GM12865 (cell line): Measurements from ENCODE around the gene WDR73.
A peak's percentile ranks its signal among the peaks of the same experiment; 100 is the strongest.

ENCODE experiments used
- DNase-seq: peaks from one replicate; pipeline ENCODE4 v3.0.0; 2010; ENCODE audit warnings: low read depth
- H3K4me3 ChIP-seq: 2 replicates; pipeline ENCODE4 v1.5.1; 2011; ENCODE audit warnings: mild to moderate bottlenecking, low read depth, low read length, control low read depth
- CTCF ChIP-seq: IDR thresholded peaks from 2 replicates; pipeline ENCODE4 v1.5.1; 2011; ENCODE audit warnings: low read length, control low read depth, low read depth, inconsistent platforms; ENCODE audit not compliant: insufficient read depth; ENCODE audit errors: missing control alignments

Gene WDR73

GRCh38 chr15:84668221-84668982 is 14.3 kb upstream of the WDR73 start:
- no peak overlapping the region for H3K4me3 ChIP-seq
- TF ChIP-seq CTCF = no peak
- DNase-seq = no peak

- no peak for DNase-seq
- TF ChIP-seq CTCF = no peak
These were observed 12.3 kb upstream of the WDR73 start for GRCh38 chr15:84666373-84666772.

GRCh38 chr15:84661001-84661400 is 6.9 kb upstream of the WDR73 start:
- TF ChIP-seq CTCF = no peak
- no peak for DNase-seq
- no peak overlapping the region for H3K4me3 ChIP-seq

More at GRCh38 chr15:84666373-84666772, 12.3 kb upstream of the WDR73 start:
- no peak overlapping the region for H3K4me3 ChIP-seq

GRCh38 chr15:84659904-84660781 is 6.1 kb upstream of the WDR73 start:
- H3K4me3 ChIP-seq = no peak overlapping the region
- no peak for TF ChIP-seq CTCF
- no peak for DNase-seq

GRCh38 chr15:84658788-84659411 is 4.8 kb upstream of the WDR73 start:
- H3K4me3 ChIP-seq = peak overlapping the region; percentile 39
- TF ChIP-seq CTCF = no peak
- DNase-seq = no peak

GRCh38 chr15:84658080-84658787 is 4.2 kb upstream of the WDR73 start, which contains the start of gene NMB:
Gene NMB (minus strand): TSS chr15:84658199. CDS start chr15:84658152, 47 bp downstream.
- peak; percentile 69 for TF ChIP-seq CTCF
- peak; percentile 90 for DNase-seq
- H3K4me3 ChIP-seq = peak within 1 kb of the TSS; percentile 39
